Neural progenitor cell (in vitro differentiated cells): ENCODE data around the gene TEKT2. TPM values are rescaled to one million over a fixed set of nuclear protein-coding genes. Genes with fewer than 3 reads are reported as not detected.

Experiments used
- DNase-seq: peaks from one replicate; pipeline ENCODE4 v3.0.0-alpha.2; 2016; ENCODE audit warnings: low spot score
- H2AFZ ChIP-seq: fragments of 200-600 bp; sonication (generic); replicated peaks from 2 replicates; pipeline ENCODE4 v1.6.1; 2016; ENCODE audit warnings: antibody characterized with exemption
- H3F3A ChIP-seq: fragments of 200-600 bp; sonication (generic); 2 replicates; pipeline ENCODE4 v1.6.1; 2016; ENCODE audit warnings: antibody characterized with exemption, low read depth
- H3K27ac ChIP-seq: fragments of 200-600 bp; sonication (generic); 2 replicates; pipeline ENCODE4 v1.5.1; 2016; ENCODE audit warnings: mild to moderate bottlenecking
- H3K27me3 ChIP-seq: fragments of 200-600 bp; sonication (generic); 2 replicates; pipeline ENCODE4 v1.6.1; 2016; ENCODE audit warnings: mild to moderate bottlenecking, moderate library complexity
- H3K36me3 ChIP-seq: fragments of 200-600 bp; sonication (generic); 2 replicates; pipeline ENCODE4 v1.5.1; 2016
- H3K4me1 ChIP-seq: fragments of 200-600 bp; sonication (generic); 2 replicates; pipeline ENCODE4 v1.6.1; 2016; ENCODE audit warnings: mixed run types
- H3K4me2 ChIP-seq: fragments of 200-600 bp; sonication (generic); 2 replicates; pipeline ENCODE4 v1.6.1; 2016
- H3K4me3 ChIP-seq: fragments of 200-600 bp; sonication (generic); 2 replicates; pipeline ENCODE4 v1.5.1; 2016
- H3K79me2 ChIP-seq: fragments of 200-600 bp; sonication (generic); 2 replicates; pipeline ENCODE4 v1.6.1; 2016; ENCODE audit warnings: low read depth
- H3K9ac ChIP-seq: fragments of 200-600 bp; sonication (generic); 2 replicates; pipeline ENCODE4 v1.6.1; 2016
- H3K9me3 ChIP-seq: fragments of 200-600 bp; sonication (generic); 2 replicates; pipeline ENCODE4 v1.5.1; 2016; ENCODE audit warnings: low read depth
- H4K20me1 ChIP-seq: fragments of 200-600 bp; sonication (generic); 2 replicates; pipeline ENCODE4 v1.6.1; 2016; ENCODE audit warnings: low read depth
- H3K27ac Mint-ChIP-seq: 3 replicates; pipeline ENCODE4 v1.8.0; 2021; ENCODE audit warnings: mixed read lengths
- H3K27me3 Mint-ChIP-seq: 2 replicates; pipeline ENCODE4 v1.8.0; 2022; ENCODE audit warnings: low read depth, mild to moderate bottlenecking, inconsistent platforms, moderate library complexity, mixed read lengths; ENCODE audit not compliant: insufficient read depth
- H3K36me3 Mint-ChIP-seq: 3 replicates; pipeline ENCODE4 v1.8.0; 2021; ENCODE audit warnings: mixed read lengths
- H3K4me1 Mint-ChIP-seq: 3 replicates; pipeline ENCODE4 v1.8.0; 2021; ENCODE audit warnings: mixed read lengths
- H3K4me3 Mint-ChIP-seq: 3 replicates; pipeline ENCODE4 v1.8.0; 2021; ENCODE audit warnings: mild to moderate bottlenecking, moderate library complexity, mixed read lengths
- H3K9me3 Mint-ChIP-seq: 3 replicates; pipeline ENCODE4 v1.8.0; 2020; ENCODE audit warnings: mixed read lengths
- CTCF ChIP-seq: fragments of 200-600 bp; sonication (generic); IDR thresholded peaks from 2 replicates; pipeline ENCODE4 v1.5.1; 2017; ENCODE audit warnings: antibody characterized with exemption, mild to moderate bottlenecking
- EZH2 ChIP-seq: fragments of 200-600 bp; sonication (generic); IDR thresholded peaks from 2 replicates; pipeline ENCODE4 v1.6.1; 2017; ENCODE audit warnings: antibody characterized with exemption, mild to moderate bottlenecking, moderate library complexity
- EZH2phosphoT487 ChIP-seq: fragments of 200-600 bp; sonication (generic); IDR thresholded peaks from 2 replicates; pipeline ENCODE4 v1.6.1; 2017; ENCODE audit warnings: antibody characterized with exemption
- total RNA-seq: library from RNA; depleted of rRNA; stranded (reverse); fragments of >200 nt; gene quantifications from 2 replicates; pipeline ENCODE4 v1.2.3, GENCODE V29; 2015; ENCODE audit warnings: low replicate concordance

TEKT2 gene
- total RNA-seq, 1 donor from 2014 or later: 2.7 TPM

DNA sequence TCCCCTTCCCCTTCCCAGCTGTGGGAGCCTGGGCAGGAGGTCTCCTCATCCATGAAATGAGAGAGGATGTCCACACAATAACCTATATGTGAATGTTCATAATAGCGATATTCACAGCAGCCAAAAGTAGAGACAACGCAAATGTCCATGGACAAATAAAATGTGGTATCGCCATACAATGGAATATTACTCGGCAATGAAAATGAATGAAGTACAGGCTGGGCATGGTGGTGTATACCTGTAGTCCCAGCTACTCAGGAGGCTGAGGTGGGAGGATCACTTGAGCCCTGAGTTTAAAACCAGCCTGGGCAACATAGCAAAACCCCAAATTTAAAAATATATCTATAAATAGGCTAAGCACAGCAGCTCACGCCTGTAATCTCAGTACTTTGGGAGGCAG lies 17.7 kb downstream of the TEKT2 start:
- no peak for DNase-seq
- Histone ChIP-seq H3K36me3 (no peaks in the 10 kb centered on the region), H3K79me2 (no peaks in the 10 kb centered on the region), H3K9ac (no peak overlapping the region), H3K4me1 (no peaks in the 10 kb centered on the region), H3K4me2 (no peak overlapping the region), H3F3A (peaks cover 4% of the 10 kb centered on the region), H4K20me1 (no peaks in the 10 kb centered on the region), H3K27ac (no peak overlapping the region), H2AFZ (no peak overlapping the region), H3K27me3 (no peaks in the 10 kb centered on the region), H3K4me3 (no peak overlapping the region), H3K9me3 (no peaks in the 10 kb centered on the region)
- H3K9me3 Mint-ChIP-seq: no peaks in the 10 kb centered on the region
- peaks cover 3% of the 10 kb centered on the region for H3K4me1 Mint-ChIP-seq
- no peak overlapping the region for H3K4me3 Mint-ChIP-seq
- H3K36me3 Mint-ChIP-seq: no peaks in the 10 kb centered on the region
- H3K27ac Mint-ChIP-seq: no peak overlapping the region
- TF ChIP-seq CTCF (no peak), EZH2phosphoT487 (no peak), EZH2 (no peak)
- H3K27me3 Mint-ChIP-seq: peaks cover 3% of the 10 kb centered on the region

DNA sequence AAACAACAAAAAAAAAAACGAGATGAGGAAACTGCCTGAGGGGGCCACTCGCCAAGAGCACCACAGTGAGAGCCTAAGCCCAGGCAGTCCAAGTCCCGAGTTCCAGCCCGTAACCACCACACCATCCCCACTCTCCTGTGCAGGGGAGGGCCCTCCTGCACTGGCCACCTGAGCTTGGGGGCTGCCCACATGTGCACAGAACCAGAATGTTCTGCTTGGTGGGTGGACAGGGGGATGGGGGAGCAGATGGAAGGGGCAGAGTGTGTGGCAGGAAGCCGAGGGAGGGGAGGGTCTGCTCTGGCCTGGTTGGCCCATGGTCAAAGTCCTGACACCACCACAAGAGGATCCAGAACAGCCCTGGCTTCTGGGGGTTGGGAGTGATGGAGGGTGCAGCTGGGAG lies 22.4 kb downstream of the TEKT2 start:
- H2AFZ ChIP-seq: no peak overlapping the region
- DNase-seq: no peak
- H3K4me2 ChIP-seq: no peak overlapping the region
- no peaks in the 10 kb centered on the region for H3K79me2 ChIP-seq
- H4K20me1 ChIP-seq: no peaks in the 10 kb centered on the region
- H3K9me3 ChIP-seq: no peaks in the 10 kb centered on the region
- no peak overlapping the region for H3K4me3 ChIP-seq
- H3K27ac Mint-ChIP-seq: no peak overlapping the region
- no peaks in the 10 kb centered on the region for H3K36me3 ChIP-seq
- H3K4me3 Mint-ChIP-seq: no peak overlapping the region
- H3K27ac ChIP-seq: no peak overlapping the region
- peaks cover 4% of the 10 kb centered on the region for H3K4me1 Mint-ChIP-seq
- peaks cover 8% of the 10 kb centered on the region for H3K27me3 Mint-ChIP-seq
- H3F3A ChIP-seq: no peaks in the 10 kb centered on the region
- no peaks in the 10 kb centered on the region for H3K9me3 Mint-ChIP-seq
- H3K4me1 ChIP-seq: no peaks in the 10 kb centered on the region
- TF ChIP-seq EZH2: no peak
- no peak for TF ChIP-seq CTCF
- no peak for TF ChIP-seq EZH2phosphoT487
- H3K36me3 Mint-ChIP-seq: no peaks in the 10 kb centered on the region
- H3K9ac ChIP-seq: no peak overlapping the region
- H3K27me3 ChIP-seq: no peaks in the 10 kb centered on the region

- Histone ChIP-seq H3K79me2 (no peaks in the 10 kb centered on the region), H3K9me3 (no peaks in the 10 kb centered on the region), H3K4me2 (no peak overlapping the region), H3K9ac (no peak overlapping the region), H3F3A (no peaks in the 10 kb centered on the region), H3K4me3 (no peak overlapping the region), H3K27me3 (no peaks in the 10 kb centered on the region), H4K20me1 (no peaks in the 10 kb centered on the region), H3K27ac (no peak overlapping the region), H3K4me1 (no peaks in the 10 kb centered on the region), H3K36me3 (no peaks in the 10 kb centered on the region), H2AFZ (no peak overlapping the region)
- H3K4me3 Mint-ChIP-seq: no peak overlapping the region
- H3K9me3 Mint-ChIP-seq: no peaks in the 10 kb centered on the region
- no peaks in the 10 kb centered on the region for H3K36me3 Mint-ChIP-seq
- no peak overlapping the region for H3K27ac Mint-ChIP-seq
- H3K4me1 Mint-ChIP-seq: peaks cover 4% of the 10 kb centered on the region
- no peak for DNase-seq
- TF ChIP-seq CTCF: no peak
- no peak for TF ChIP-seq EZH2phosphoT487
- TF ChIP-seq EZH2: no peak
- peaks cover 8% of the 10 kb centered on the region for H3K27me3 Mint-ChIP-seq
Measured at GRCh38 chr1:36107394-36107793, 23.5 kb downstream of the TEKT2 start.

GRCh38 chr1:36108314-36108713 lies 24.4 kb downstream of the TEKT2 start:
- no peak overlapping the region for H3K27ac ChIP-seq
- no peak overlapping the region for H3K9ac ChIP-seq
- TF ChIP-seq EZH2phosphoT487: no peak
- no peak for TF ChIP-seq EZH2
- TF ChIP-seq CTCF: no peak
- Mint-ChIP-seq H3K9me3 (no peaks in the 10 kb centered on the region), H3K27ac (no peak overlapping the region), H3K4me1 (peaks cover 8% of the 10 kb centered on the region), H3K4me3 (no peak overlapping the region), H3K36me3 (no peaks in the 10 kb centered on the region), H3K27me3 (peaks cover 11% of the 10 kb centered on the region)
- no peak overlapping the region for H3K4me3 ChIP-seq
- no peaks in the 10 kb centered on the region for H3K9me3 ChIP-seq
- H3K4me1 ChIP-seq: no peaks in the 10 kb centered on the region
- no peaks in the 10 kb centered on the region for H3F3A ChIP-seq
- H3K4me2 ChIP-seq: no peak overlapping the region
- H2AFZ ChIP-seq: no peak overlapping the region
- no peaks in the 10 kb centered on the region for H3K27me3 ChIP-seq
- H3K79me2 ChIP-seq: no peaks in the 10 kb centered on the region
- no peaks in the 10 kb centered on the region for H4K20me1 ChIP-seq
- DNase-seq: no peak
- no peaks in the 10 kb centered on the region for H3K36me3 ChIP-seq
